HepG2 (cell line): ENCODE results near the gene KLHL8. TPM values are rescaled to one million over a fixed set of nuclear protein-coding genes. Genes with fewer than 3 reads are reported as not detected.

Experiments
- ATAC-seq: fragments of 200-7000 bp; cut with Tn5 transposase; 3 replicates; pipeline ENCODE4 v1.9.1; 2020; ENCODE audit warnings: mild to moderate bottlenecking, moderate library complexity
- BruUV-seq: library from RNA; stranded (reverse); fragments of 400-500 nt; replicated peaks from 2 replicates; lab custom pipeline; 2021; lab: Mats Ljungman, UMichigan
- CTCF ChIA-PET: fragments of 300-600 bp; formaldehyde crosslinking; extraction: SDS; loops from one replicate; lab custom pipeline; 2021; ENCODE audit warnings: low total read pairs, inconsistent platforms, low intra/inter-chr PET ratio; lab: Yijun Ruan, JAX
- POLR2A ChIA-PET: fragments of 350-600 bp; sonication (Branson Sonifier 250); formaldehyde crosslinking; loops from one replicate; lab custom pipeline; 2020; ENCODE audit warnings: antibody characterized with exemption, inconsistent platforms; lab: Yijun Ruan, JAX
- DNase-seq: peaks from one replicate; pipeline ENCODE4 v3.0.0-alpha.2; 2015; ENCODE audit warnings: low spot score
- FAIRE-seq: peaks from 3 replicates; lab custom pipeline; 2011; peaks lifted over from hg19 to GRCh38; lab: Jason Lieb, UNC
- H2AFZ ChIP-seq: one replicate; pipeline ENCODE4 v1.6.1; 2011; ENCODE audit warnings: low read length, inconsistent platforms
- H3K27ac ChIP-seq: fragments of 300-600 bp; 3 replicates; pipeline ENCODE4 v1.8.0; 2011; ENCODE audit warnings: mixed run types, mild to moderate bottlenecking, mixed read lengths, low read length, inconsistent platforms; ENCODE audit not compliant: insufficient read depth; ENCODE audit errors: extremely low read length
- H3K27me3 ChIP-seq, 2 experiments: fragments of 200-600 bp in 1 of 2; 2 replicates in 1 of 2; 3 replicates in 1 of 2; pipeline versions ENCODE4 v1.6.0 to v1.8.0; 2011; ENCODE audit warnings: low read length in 2 of 2, mild to moderate bottlenecking in 2 of 2, moderate library complexity in 2 of 2, inconsistent platforms in 1 of 2; ENCODE audit not compliant: insufficient read depth in 2 of 2, control insufficient read depth in 1 of 2
- H3K36me3 ChIP-seq, 2 experiments: fragments of 200-600 bp in 1 of 2; replicated peaks in 1 of 2; 2 replicates in 1 of 2; 3 replicates in 1 of 2; pipeline versions ENCODE4 v1.5.1 to v1.8.0; 2011; ENCODE audit warnings: low read length in 2 of 2, inconsistent platforms in 1 of 2; ENCODE audit not compliant: insufficient read depth in 2 of 2, control insufficient read depth in 1 of 2
- H3K4me1 ChIP-seq: 2 replicates; pipeline ENCODE4 v1.5.1; 2012; ENCODE audit warnings: low read length, inconsistent platforms; ENCODE audit not compliant: insufficient read depth
- H3K4me2 ChIP-seq: 2 replicates; pipeline ENCODE4 v1.6.0; 2011; ENCODE audit warnings: low read depth, low read length, inconsistent platforms
- H3K4me3 ChIP-seq, 3 experiments: fragments of 200-600 bp in 1 of 3; sonication (generic), shearing (Covaris generic) in 1 of 3; replicated peaks in 1 of 3; 2 replicates each; pipeline ENCODE4 v1.5.1; 2011 to 2016; ENCODE audit warnings: low read length in 3 of 3, inconsistent platforms in 2 of 3, low read depth in 2 of 3, mild to moderate bottlenecking in 2 of 3, control low read depth in 1 of 3, mixed read lengths in 1 of 3; ENCODE audit not compliant: insufficient read depth in 1 of 3
- H3K79me2 ChIP-seq: one replicate; pipeline ENCODE4 v1.6.1; 2011; ENCODE audit warnings: low read length, inconsistent platforms; ENCODE audit not compliant: insufficient read depth
- H3K9ac ChIP-seq: 2 replicates; pipeline ENCODE4 v1.6.0; 2011; ENCODE audit warnings: mild to moderate bottlenecking, low read depth, low read length, inconsistent platforms; ENCODE audit not compliant: insufficient read depth
- H3K9me3 ChIP-seq: 2 replicates; pipeline ENCODE4 v1.5.1; 2012; ENCODE audit warnings: mild to moderate bottlenecking, low read length
- H4K20me1 ChIP-seq: 2 replicates; pipeline ENCODE4 v1.6.0; 2011; ENCODE audit warnings: inconsistent platforms, mild to moderate bottlenecking, low read length, moderate library complexity; ENCODE audit not compliant: insufficient read depth
- ATRX ChIP-seq: sonication (generic); formaldehyde crosslinking; IDR thresholded peaks from 2 replicates; pipeline ENCODE4 v1.4.0; 2020; ENCODE audit warnings: missing genetic modification reagents, borderline replicate concordance
- NFE2L2 ChIP-seq: fragments of 150-350 bp; IDR thresholded peaks from 2 replicates; pipeline ENCODE4 v1.6.1; 2014; ENCODE audit warnings: low read length
- SNAPC2 ChIP-seq: sonication (generic); formaldehyde crosslinking; IDR thresholded peaks from 2 replicates; pipeline ENCODE4 v1.8.1; 2022; ENCODE audit warnings: mild to moderate bottlenecking, missing genetic modification reagents
- ZNF136 ChIP-seq: sonication (generic); formaldehyde crosslinking; IDR thresholded peaks from 2 replicates; pipeline ENCODE4 v1.8.1; 2022; ENCODE audit warnings: low read depth, mild to moderate bottlenecking, moderate library complexity, missing genetic modification reagents
- ZNF687 ChIP-seq: sonication (generic); formaldehyde crosslinking; IDR thresholded peaks from 2 replicates; pipeline ENCODE4 v1.5.1; 2020; ENCODE audit warnings: mild to moderate bottlenecking, missing genetic modification reagents, moderate library complexity
- WGBS: methylation state at CpG from one replicate; pipeline ENCODE4 v1.1.6; 2017; ENCODE audit warnings: low lambda C conversion rate; 5-methylcytosine and 5-hydroxymethylcytosine counted together
- in situ Hi-C: cut with HindIII; loops from 2 replicates; pipeline ENCODE4 v1.10.0; 2017; ENCODE audit warnings: low pct_unique_long_range_greater_than_20kb; ENCODE audit not compliant: extremely low pct_ligation_motif_present
- intact Hi-C: fragments of 100-400 bp; cut with micrococcal nuclease; formaldehyde crosslinking; loops from one replicate; pipeline ENCODE4 v1.10.0; 2022; ENCODE audit not compliant: unreplicated experiment
- polyA plus RNA-seq, 8 experiments: library from polyadenylated mRNA; depleted of rRNA in 3 of 8; stranded (reverse) in 7 of 8; unstranded in 1 of 8; fragments of >200 nt; fragmentation: Illumina TruSeq in 4 of 8; extraction: Trizol in 4 of 8; gene quantifications; 2 replicates each; pipeline versions ENCODE4 v1.2.1 to v1.2.3, GENCODE V29; 2011 to 2016; ENCODE audit warnings: low read depth in 4 of 8, missing spikeins in 1 of 8, mixed read lengths in 1 of 8; ENCODE audit not compliant: insufficient read depth in 1 of 8
- total RNA-seq, 5 experiments: library from RNA; depleted of rRNA; stranded (reverse); fragments of >200 nt; fragmentation: Illumina TruSeq; extraction: Trizol; gene quantifications; 2 replicates each; pipeline ENCODE4 v1.2.3, GENCODE V29; 2016; ENCODE audit warnings: low read depth in 1 of 5

Gene KLHL8
- total and polyA plus RNA-seq, 2 of the 13 experiments (the other 11 are each of a cell fraction or from before 2014, with no cell fraction given), result 2.8 to 11.7 TPM

GRCh38 chr4:87130985-87131703 is 89.3 kb downstream of the KLHL8 start:
- Histone ChIP-seq H3K27me3 (no peaks in the 10 kb centered on the region), H3K27ac (no peak overlapping the region), H3K36me3 (peaks cover 21 to 83% of the 10 kb centered on the region in 2 experiments), H3K4me3 (no peak overlapping the region), H3K4me2 (no peak overlapping the region), H3K79me2 (no peaks in the 10 kb centered on the region), H2AFZ (no peak overlapping the region), H3K9me3 (no peaks in the 10 kb centered on the region), H3K4me1 (0 out of 2 replicates have a peak, but pooled peaks cover 5% of the 10 kb centered on the region), H3K9ac (no peak overlapping the region), H4K20me1 (no peaks in the 10 kb centered on the region)
- no TSS peak for BruUV-seq
- 98% methylated on average over 7 of the region's 7 CpGs for WGBS
- intact Hi-C loops (no loop called here), in situ Hi-C loops (loop anchor here (25.0 kb wide), 1 partner anchor 331 kb away; no protein-coding TSS in a partner anchor)
- CTCF ChIA-PET, result no interaction called here
- POLR2A ChIA-PET, result no interaction called here
- ATAC-seq (no peak), DNase-seq (no peak), FAIRE-seq (no peak)
- no peak for TF ChIP-seq ZNF687 (CRISPR knock-in tag)
- no peak for TF ChIP-seq SNAPC2 (CRISPR knock-in tag)
- TF ChIP-seq NFE2L2, result peak; percentile 71
- no peak for TF ChIP-seq ATRX (CRISPR knock-in tag)
- no peak for TF ChIP-seq ZNF136 (CRISPR knock-in tag)
